BE2C (cell line): ENCODE results near the gene LTB4R.
"Not testable (repeated sequence)": the region's sequence is repeated elsewhere in the genome, so short reads cannot be mapped to it uniquely, and the experiment has no call there.

Experiments
- DNase-seq: peaks from one replicate; pipeline ENCODE4 v3.0.0-alpha.2; 2020
- H3K27me3 ChIP-seq: fragments of 250-450 bp; sonication (Bioruptor Pico); 2 replicates; pipeline ENCODE4 v1.5.1; 2020; ENCODE audit warnings: mild to moderate bottlenecking
- H3K36me3 ChIP-seq: fragments of 250-450 bp; sonication (Bioruptor Pico); 2 replicates; pipeline ENCODE4 v1.5.1; 2020; ENCODE audit warnings: mild to moderate bottlenecking
- H3K4me1 ChIP-seq: fragments of 250-450 bp; sonication (Bioruptor Pico); 2 replicates; pipeline ENCODE4 v1.5.1; 2020
- H3K4me3 ChIP-seq: 2 replicates; pipeline ENCODE4 v1.5.1; 2011; ENCODE audit warnings: low read depth, low read length
- H3K9me3 ChIP-seq: fragments of 250-450 bp; sonication (Bioruptor Pico); 2 replicates; pipeline ENCODE4 v1.5.1; 2020
- TF ChIP-seq, protein P1 (sequence below): IDR thresholded peaks from 2 replicates; pipeline ENCODE4 v1.5.1; 2012; ENCODE audit warnings: mild to moderate bottlenecking, low read depth, low read length

LTB4R gene

DNA sequence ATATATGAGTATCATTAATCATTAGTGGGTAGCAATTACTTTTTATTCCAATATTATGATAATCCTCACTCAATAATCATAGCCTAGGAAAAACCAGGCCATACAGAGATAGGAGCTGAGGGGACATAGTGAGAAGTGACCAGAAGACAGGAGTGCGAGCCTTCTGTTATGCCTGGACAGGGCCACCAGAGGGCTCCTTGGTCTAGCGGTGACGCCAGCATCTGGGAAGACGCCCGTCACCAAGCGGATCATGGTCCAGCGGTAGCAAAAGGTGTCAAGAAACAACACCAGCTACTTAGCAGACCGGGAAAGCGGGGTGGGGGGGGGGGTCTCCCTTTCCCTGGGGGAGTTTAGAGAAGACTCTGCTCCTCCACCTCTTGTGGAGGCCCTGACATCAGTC lies 16.6 kb downstream of the LTB4R start:
- DNase-seq: peak; percentile 63
- H3K27me3 ChIP-seq, H3K4me1 ChIP-seq, H3K36me3 ChIP-seq, H3K4me3 ChIP-seq, H3K9me3 ChIP-seq: not testable (repeated sequence)
- TF ChIP-seq, protein P1, sequence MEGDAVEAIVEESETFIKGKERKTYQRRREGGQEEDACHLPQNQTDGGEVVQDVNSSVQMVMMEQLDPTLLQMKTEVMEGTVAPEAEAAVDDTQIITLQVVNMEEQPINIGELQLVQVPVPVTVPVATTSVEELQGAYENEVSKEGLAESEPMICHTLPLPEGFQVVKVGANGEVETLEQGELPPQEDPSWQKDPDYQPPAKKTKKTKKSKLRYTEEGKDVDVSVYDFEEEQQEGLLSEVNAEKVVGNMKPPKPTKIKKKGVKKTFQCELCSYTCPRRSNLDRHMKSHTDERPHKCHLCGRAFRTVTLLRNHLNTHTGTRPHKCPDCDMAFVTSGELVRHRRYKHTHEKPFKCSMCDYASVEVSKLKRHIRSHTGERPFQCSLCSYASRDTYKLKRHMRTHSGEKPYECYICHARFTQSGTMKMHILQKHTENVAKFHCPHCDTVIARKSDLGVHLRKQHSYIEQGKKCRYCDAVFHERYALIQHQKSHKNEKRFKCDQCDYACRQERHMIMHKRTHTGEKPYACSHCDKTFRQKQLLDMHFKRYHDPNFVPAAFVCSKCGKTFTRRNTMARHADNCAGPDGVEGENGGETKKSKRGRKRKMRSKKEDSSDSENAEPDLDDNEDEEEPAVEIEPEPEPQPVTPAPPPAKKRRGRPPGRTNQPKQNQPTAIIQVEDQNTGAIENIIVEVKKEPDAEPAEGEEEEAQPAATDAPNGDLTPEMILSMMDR: peak; percentile 36

DNA sequence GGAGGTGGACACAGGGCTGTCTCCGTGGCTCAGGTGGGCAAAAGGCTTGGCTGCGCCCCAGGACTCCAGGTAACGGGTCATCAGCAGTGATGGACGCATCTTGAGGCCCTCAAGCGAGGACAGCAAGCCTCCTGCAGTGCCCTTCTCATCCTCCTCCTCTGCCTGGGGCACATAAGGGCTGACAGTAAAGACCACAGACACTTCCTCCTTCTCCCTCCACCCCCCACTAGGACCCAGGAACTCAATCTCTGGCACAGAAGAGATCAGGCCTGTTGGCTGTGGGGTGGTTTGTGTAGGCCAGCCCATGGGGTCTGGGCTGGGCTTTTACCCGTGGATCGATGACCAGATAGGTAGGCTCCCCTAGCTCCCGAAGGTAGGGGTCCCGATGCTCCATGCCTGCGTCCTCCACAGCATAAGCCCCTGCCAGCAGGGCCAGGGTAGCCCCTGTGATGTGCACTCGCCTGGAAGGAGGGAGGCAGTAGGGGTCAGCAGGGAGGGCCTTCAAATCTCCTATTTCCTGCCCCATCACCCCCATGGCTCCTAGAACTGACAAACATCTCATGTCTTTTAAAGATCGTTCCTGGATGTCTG lies 17.9 kb downstream of the LTB4R start:
- DNase-seq: no peak
- H3K27me3 ChIP-seq: peaks cover 20% of the 10 kb centered on the region
- H3K4me3 ChIP-seq: no peak overlapping the region
- TF ChIP-seq, protein P1: no peak
- no peaks in the 10 kb centered on the region for H3K9me3 ChIP-seq
- H3K4me1 ChIP-seq: no peaks in the 10 kb centered on the region
- no peaks in the 10 kb centered on the region for H3K36me3 ChIP-seq

DNA sequence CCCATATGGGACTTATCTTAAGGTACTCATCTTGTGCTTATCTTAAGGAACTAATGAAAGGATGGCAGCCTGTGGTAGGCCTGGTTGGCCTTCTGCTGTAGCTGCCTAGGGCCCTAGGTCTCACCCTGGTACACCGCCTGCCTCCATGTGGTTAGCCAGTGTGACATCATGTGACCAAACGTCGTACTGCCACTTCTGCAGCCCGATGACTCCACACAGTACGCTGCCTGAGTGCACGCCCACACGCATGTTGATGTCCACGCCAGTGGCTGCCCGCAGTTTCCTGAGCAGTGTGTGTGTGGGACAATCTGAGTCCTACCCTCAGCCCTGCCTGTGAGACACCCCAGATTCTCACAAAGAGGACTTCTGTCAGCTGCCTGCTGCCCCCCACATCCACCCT lies 18.4 kb downstream of the LTB4R start:
- H3K9me3 ChIP-seq: no peaks in the 10 kb centered on the region
- TF ChIP-seq, protein P1: no peak
- H3K4me3 ChIP-seq: no peak overlapping the region
- peaks cover 25% of the 10 kb centered on the region for H3K27me3 ChIP-seq
- no peaks in the 10 kb centered on the region for H3K36me3 ChIP-seq
- no peak for DNase-seq
- no peaks in the 10 kb centered on the region for H3K4me1 ChIP-seq

DNA sequence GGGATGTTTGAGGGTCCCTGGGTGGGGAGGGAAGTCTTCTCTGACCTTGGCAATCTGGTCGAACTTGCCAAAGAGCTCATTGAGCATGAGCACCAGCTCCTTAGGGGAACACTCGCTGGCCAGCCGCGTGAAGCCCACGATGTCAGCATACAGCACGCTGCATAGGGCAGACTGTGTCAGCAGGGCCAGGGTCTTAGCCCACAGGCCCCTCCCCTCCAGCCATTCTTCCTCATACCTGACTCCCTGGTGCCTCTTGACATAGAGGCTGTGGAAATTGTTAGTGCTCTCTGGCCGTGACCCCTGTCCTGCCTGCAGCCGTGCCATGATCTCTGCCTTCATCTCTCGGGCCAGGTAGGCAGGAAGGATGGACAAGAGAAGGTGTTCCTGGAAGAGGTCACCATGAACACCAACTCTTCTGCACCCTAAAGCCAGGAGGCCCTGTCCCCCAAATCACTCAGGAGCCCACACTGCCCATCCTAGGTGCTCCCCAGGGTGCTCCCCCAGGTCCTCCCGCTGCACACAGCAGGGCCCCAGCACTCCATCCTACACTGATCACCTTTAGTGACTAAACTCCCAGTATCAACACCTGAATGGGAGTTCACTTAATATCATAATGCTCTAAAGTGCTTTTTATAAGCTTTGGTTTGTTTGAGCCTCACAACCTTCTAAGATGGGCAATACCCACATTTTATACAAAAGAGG lies 19.8 kb downstream of the LTB4R start:
- Histone ChIP-seq H3K4me3 (no peak overlapping the region), H3K27me3 (peaks cover 39% of the 10 kb centered on the region), H3K4me1 (no peaks in the 10 kb centered on the region), H3K9me3 (no peaks in the 10 kb centered on the region), H3K36me3 (no peaks in the 10 kb centered on the region)
- TF ChIP-seq, protein P1: no peak
- no peak for DNase-seq

DNA sequence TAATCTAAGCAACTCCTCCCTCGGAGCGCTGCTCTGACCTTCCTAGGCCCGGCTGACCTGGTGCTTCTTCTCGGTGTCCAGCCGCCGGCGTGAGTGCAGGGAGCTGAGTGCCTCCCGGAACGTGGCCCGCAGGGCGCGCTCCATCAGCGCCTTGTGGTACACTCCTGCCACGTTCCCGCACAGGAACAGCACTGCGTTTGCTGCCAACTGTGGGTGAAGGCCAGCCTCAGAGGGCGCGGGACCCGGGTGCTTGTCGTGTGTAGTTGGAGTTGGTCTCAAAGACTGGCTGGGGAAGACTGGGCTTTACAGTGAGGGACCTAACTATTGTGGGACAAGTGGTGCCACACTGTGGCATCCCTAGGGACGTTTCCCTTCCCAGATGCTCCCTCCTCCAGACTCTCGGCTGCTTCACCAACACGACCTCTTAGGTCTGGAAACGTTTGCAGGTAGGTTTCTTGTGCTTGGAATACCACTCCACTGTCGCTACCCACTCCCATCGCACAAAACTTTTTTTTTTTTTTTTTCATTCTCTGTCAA lies 20.5 kb downstream of the LTB4R start:
- H3K9me3 ChIP-seq: no peaks in the 10 kb centered on the region
- TF ChIP-seq, protein P1: no peak
- H3K36me3 ChIP-seq: no peaks in the 10 kb centered on the region
- peaks cover 46% of the 10 kb centered on the region for H3K27me3 ChIP-seq
- no peaks in the 10 kb centered on the region for H3K4me1 ChIP-seq
- no peak for DNase-seq
- peak overlapping the region; percentile 21; the same call in 1 of the 2 replicates for H3K4me3 ChIP-seq
